ENCODE results near the gene BMP3.

Gene BMP3

DNA sequence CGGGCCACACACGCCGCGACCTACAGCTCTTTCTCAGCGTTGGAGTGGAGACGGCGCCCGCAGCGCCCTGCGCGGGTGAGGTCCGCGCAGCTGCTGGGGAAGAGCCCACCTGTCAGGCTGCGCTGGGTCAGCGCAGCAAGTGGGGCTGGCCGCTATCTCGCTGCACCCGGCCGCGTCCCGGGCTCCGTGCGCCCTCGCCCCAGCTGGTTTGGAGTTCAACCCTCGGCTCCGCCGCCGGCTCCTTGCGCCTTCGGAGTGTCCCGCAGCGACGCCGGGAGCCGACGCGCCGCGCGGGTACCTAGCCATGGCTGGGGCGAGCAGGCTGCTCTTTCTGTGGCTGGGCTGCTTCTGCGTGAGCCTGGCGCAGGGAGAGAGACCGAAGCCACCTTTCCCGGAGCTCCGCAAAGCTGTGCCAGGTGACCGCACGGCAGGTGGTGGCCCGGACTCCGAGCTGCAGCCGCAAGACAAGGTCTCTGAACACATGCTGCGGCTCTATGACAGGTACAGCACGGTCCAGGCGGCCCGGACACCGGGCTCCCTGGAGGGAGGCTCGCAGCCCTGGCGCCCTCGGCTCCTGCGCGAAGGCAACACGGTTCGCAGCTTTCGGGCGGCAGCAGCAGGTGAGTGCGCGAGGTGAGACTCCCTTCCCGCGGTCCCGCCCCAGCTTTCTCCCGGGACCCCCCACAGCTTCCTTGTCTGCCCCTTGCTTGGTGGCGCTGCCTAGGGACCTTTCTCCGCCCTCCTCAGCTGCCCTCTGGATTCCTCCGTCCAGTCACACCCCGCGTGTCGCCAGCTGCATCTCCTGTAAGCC is 678 bp downstream of the BMP3 start (continued):
- TF ChIP-seq ZNF416 (tag by site-specific recombination; IDR thresholded peaks at IDR 0.05): no peak

DNA sequence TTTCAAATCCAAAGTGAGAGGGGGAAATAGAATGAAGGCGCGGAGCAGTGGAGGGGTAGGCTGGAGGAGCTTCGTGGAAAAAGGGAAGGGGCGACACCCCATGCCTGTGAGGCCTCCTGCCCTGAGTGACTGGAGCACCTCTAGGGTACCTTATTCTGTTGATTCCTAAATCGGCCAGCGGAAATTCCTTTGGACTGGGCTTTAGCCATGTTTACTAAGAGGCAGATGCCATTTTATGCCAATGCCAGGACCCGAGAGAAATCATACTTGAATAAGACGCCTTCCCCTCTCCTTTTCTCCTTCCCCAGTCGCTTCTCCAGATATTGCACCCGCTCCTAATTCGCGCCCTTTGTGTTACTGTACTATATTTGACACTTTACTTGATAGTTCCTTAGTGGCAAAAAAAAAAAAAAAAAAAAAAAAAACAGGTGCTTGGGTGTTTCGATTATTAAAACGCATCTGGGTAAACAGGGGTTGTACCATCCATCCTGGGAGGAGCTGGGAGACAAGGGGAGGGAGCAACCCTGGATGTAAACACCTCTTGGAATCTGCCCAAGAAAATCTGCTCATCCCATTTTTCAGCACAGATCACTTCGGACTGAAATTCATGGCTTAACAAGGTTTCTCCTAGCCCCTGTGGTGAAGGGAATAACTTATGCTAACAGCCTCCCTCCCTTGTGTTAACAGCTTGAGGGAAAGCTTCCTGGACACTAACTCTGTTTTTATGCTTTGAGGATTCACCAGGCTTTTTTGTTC is 1.5 kb downstream of the BMP3 start:
- Histone ChIP-seq H3K9me3 (ENCODE audit: control insufficient read depth, insufficient read depth, low read depth, low read length) (no peaks in the 10 kb centered on the region), H3K4me1 (ENCODE audit: control insufficient read depth, insufficient read depth, low read length) (peaks cover 6% of the 10 kb centered on the region; the same call in 1 of the 2 replicates), H3K36me3 (ENCODE audit: control insufficient read depth in 2 of 2, insufficient read depth in 1 of 2, low read length in 2 of 2) (no peaks in the 10 kb centered on the region), H3K27ac (ENCODE audit: extremely low read depth, low read depth, low read length) (peak overlapping the region; percentile 80), H3K4me3 (ENCODE audit: low read depth, low read length) (no peak overlapping the region)
- TF ChIP-seq ZNF610 (tag by site-specific recombination; IDR thresholded peaks at IDR 0.05; ENCODE audit: borderline replicate concordance) (no peak), HOXA7 (CRISPR knock-in tag; IDR thresholded peaks at IDR 0.05; ENCODE audit: borderline replicate concordance) (no peak), WT1 (tag by site-specific recombination; IDR thresholded peaks at IDR 0.05) (peak; percentile 82), ZNF341 (tag by site-specific recombination; IDR thresholded peaks at IDR 0.05; ENCODE audit: low read depth) (peak; percentile 20; the same call in 1 of the 2 replicates)
- TF ChIP-seq, protein P1, sequence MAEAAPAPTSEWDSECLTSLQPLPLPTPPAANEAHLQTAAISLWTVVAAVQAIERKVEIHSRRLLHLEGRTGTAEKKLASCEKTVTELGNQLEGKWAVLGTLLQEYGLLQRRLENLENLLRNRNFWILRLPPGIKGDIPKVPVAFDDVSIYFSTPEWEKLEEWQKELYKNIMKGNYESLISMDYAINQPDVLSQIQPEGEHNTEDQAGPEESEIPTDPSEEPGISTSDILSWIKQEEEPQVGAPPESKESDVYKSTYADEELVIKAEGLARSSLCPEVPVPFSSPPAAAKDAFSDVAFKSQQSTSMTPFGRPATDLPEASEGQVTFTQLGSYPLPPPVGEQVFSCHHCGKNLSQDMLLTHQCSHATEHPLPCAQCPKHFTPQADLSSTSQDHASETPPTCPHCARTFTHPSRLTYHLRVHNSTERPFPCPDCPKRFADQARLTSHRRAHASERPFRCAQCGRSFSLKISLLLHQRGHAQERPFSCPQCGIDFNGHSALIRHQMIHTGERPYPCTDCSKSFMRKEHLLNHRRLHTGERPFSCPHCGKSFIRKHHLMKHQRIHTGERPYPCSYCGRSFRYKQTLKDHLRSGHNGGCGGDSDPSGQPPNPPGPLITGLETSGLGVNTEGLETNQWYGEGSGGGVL (tag by site-specific recombination; IDR thresholded peaks at IDR 0.05): 0 out of 2 replicates have a peak, but pooled peaks have one; percentile 15
- TF ChIP-seq, protein P2, sequence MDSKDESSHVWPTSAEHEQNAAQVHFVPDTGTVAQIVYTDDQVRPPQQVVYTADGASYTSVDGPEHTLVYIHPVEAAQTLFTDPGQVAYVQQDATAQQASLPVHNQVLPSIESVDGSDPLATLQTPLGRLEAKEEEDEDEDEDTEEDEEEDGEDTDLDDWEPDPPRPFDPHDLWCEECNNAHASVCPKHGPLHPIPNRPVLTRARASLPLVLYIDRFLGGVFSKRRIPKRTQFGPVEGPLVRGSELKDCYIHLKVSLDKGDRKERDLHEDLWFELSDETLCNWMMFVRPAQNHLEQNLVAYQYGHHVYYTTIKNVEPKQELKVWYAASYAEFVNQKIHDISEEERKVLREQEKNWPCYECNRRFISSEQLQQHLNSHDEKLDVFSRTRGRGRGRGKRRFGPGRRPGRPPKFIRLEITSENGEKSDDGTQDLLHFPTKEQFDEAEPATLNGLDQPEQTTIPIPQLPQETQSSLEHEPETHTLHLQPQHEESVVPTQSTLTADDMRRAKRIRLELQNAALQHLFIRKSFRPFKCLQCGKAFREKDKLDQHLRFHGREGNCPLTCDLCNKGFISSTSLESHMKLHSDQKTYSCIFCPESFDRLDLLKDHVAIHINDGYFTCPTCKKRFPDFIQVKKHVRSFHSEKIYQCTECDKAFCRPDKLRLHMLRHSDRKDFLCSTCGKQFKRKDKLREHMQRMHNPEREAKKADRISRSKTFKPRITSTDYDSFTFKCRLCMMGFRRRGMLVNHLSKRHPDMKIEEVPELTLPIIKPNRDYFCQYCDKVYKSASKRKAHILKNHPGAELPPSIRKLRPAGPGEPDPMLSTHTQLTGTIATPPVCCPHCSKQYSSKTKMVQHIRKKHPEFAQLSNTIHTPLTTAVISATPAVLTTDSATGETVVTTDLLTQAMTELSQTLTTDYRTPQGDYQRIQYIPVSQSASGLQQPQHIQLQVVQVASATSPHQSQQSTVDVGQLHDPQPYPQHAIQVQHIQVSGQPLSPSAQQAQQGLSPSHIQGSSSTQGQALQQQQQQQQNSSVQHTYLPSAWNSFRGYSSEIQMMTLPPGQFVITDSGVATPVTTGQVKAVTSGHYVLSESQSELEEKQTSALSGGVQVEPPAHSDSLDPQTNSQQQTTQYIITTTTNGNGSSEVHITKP (tag by site-specific recombination; IDR thresholded peaks at IDR 0.05): peak; percentile 74
- ChIA-PET POLR2A (interaction anchor here (0.6 to 1.1 kb wide), 2 partner anchors 666 to 724 kb away, joined by 4 read pairs; no protein-coding TSS in a partner anchor), CTCF (interaction anchor here (0.6 to 1.5 kb wide), 5 partner anchors 8 to 669 kb away, joined by 3 to 8 read pairs (median 4); no protein-coding TSS in a partner anchor)

DNA sequence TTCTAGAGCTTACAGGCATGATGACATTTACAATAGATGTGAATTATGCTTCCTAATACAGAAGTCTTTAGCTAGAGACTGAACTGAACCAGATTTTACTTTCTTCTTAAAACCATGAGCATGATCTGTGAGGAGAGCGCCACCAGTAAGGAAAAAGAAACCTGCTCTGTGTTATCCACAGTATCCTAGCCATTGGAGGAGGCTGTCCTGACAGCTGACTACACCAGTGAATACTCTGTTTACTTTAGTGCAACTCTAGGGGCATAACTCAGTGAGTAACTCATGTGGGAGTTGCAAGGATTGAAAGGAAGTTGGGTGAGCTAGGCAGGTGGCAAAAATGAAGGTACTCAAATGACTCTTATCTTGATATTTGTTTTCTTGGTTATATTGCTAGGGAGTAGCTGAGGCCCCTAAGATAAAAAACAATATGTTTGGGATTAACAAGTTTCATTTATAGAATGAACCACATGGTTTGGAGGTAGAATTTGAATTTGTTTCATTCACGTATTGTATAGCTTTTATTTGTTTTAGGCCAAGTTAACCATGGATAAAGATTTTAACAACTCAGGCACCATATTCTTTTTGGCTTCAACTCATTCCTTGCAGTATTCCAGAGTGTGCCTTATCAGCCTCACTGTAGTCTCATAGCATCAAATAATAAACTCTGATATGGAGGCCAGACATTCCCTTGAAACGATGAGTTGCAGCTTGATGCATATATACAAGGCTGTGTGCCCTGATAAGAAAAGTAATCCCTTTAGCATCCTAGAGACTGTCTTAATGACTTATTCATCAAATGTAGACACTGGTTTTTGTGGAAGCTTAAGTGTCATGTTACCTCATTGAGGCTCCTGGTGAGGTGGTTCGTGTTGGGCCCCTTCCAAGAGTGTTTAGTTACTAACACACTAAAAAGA is 2.5 kb downstream of the BMP3 start:
- H3K4me1 ChIP-seq (ENCODE audit: control insufficient read depth, insufficient read depth, low read length): peaks cover 6% of the 10 kb centered on the region; the same call in 1 of the 2 replicates
- ChIA-PET POLR2A (interaction anchor here (0.6 to 1.1 kb wide), 2 partner anchors 667 to 725 kb away, joined by 4 read pairs; no protein-coding TSS in a partner anchor), CTCF (interaction anchor here (0.7 to 1.4 kb wide), 5 partner anchors 19 to 818 kb away, joined by 3 to 4 read pairs (median 4); no protein-coding TSS in a partner anchor)
- no peak overlapping the region for H3K4me3 ChIP-seq (ENCODE audit: low read depth, low read length)
- H3K36me3 ChIP-seq (ENCODE audit: control insufficient read depth in 2 of 2, insufficient read depth in 1 of 2, low read length in 2 of 2): no peaks in the 10 kb centered on the region
- peak overlapping the region; percentile 80 for H3K27ac ChIP-seq (ENCODE audit: extremely low read depth, low read depth, low read length)
- no peaks in the 10 kb centered on the region for H3K9me3 ChIP-seq (ENCODE audit: control insufficient read depth, insufficient read depth, low read depth, low read length)
- TF ChIP-seq ZFP69B (tag by site-specific recombination; IDR thresholded peaks at IDR 0.05): no peak
- TF ChIP-seq ZBTB48 (tag by site-specific recombination; IDR thresholded peaks at IDR 0.05): peak; percentile 59; the same call in 1 of the 2 replicates
- TF ChIP-seq ZNF114 (tag by site-specific recombination; IDR thresholded peaks at IDR 0.05): no peak
- TF ChIP-seq ZBTB8A (tag by site-specific recombination; IDR thresholded peaks at IDR 0.05): no peak
- TF ChIP-seq KLF7 (tag by site-specific recombination; IDR thresholded peaks at IDR 0.05; ENCODE audit: borderline replicate concordance): no peak
- no peak for TF ChIP-seq ZFP3 (tag by site-specific recombination; IDR thresholded peaks at IDR 0.05; ENCODE audit: low read depth)
- TF ChIP-seq, protein P3, sequence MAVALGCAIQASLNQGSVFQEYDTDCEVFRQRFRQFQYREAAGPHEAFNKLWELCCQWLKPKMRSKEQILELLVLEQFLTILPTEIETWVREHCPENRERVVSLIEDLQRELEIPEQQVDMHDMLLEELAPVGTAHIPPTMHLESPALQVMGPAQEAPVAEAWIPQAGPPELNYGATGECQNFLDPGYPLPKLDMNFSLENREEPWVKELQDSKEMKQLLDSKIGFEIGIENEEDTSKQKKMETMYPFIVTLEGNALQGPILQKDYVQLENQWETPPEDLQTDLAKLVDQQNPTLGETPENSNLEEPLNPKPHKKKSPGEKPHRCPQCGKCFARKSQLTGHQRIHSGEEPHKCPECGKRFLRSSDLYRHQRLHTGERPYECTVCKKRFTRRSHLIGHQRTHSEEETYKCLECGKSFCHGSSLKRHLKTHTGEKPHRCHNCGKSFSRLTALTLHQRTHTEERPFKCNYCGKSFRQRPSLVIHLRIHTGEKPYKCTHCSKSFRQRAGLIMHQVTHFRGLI (tag by site-specific recombination; IDR thresholded peaks at IDR 0.05): no peak
- TF ChIP-seq ZNF521 (tag by site-specific recombination; IDR thresholded peaks at IDR 0.05): no peak
- peak; percentile 75 for TF ChIP-seq ZXDB (tag by site-specific recombination; IDR thresholded peaks at IDR 0.05)
- no peak for TF ChIP-seq ZNF530 (tag by site-specific recombination; IDR thresholded peaks at IDR 0.05; ENCODE audit: low read depth)
